DOHH2 (cell line): ENCODE results near the gene ESF1.

Experiments used
- EZH2phosphoT487 ChIP-seq: fragments of 200-600 bp; sonication (generic); IDR thresholded peaks from 2 replicates; pipeline ENCODE4 v1.6.1; 2017; ENCODE audit warnings: borderline replicate concordance, mild to moderate bottlenecking, antibody characterized with exemption, low read length, moderate library complexity, mixed read lengths
- TF ChIP-seq, protein P1 (sequence below): fragments of 200-600 bp; sonication (generic); IDR thresholded peaks from one replicate; pipeline ENCODE4 v1.5.1; 2014; ENCODE audit warnings: antibody characterized with exemption, mild to moderate bottlenecking, low read depth, low read length; ENCODE audit not compliant: poor library complexity, severe bottlenecking

DNA sequence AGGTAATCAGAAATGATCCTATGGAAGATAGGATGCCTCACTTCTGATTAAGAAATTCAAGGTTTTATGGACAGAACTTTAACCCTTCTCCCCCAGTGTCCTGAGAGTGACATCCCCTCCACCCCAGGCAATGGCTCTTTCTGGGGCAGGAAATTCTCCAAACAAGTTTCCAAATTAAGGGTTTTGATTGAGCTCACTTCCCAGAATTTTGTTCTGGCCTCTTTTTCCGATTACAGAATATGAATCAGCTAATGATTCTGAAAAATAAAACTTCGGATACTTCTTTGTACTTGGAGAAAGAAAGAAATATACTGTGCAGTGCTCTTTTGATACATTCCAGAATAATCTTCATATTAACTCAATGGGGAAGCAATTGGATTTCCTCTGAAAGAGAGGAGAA, 113.2 kb downstream of the ESF1 start:
- TF ChIP-seq, protein P1, sequence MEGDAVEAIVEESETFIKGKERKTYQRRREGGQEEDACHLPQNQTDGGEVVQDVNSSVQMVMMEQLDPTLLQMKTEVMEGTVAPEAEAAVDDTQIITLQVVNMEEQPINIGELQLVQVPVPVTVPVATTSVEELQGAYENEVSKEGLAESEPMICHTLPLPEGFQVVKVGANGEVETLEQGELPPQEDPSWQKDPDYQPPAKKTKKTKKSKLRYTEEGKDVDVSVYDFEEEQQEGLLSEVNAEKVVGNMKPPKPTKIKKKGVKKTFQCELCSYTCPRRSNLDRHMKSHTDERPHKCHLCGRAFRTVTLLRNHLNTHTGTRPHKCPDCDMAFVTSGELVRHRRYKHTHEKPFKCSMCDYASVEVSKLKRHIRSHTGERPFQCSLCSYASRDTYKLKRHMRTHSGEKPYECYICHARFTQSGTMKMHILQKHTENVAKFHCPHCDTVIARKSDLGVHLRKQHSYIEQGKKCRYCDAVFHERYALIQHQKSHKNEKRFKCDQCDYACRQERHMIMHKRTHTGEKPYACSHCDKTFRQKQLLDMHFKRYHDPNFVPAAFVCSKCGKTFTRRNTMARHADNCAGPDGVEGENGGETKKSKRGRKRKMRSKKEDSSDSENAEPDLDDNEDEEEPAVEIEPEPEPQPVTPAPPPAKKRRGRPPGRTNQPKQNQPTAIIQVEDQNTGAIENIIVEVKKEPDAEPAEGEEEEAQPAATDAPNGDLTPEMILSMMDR = no peak
- no peak for TF ChIP-seq EZH2phosphoT487
